NCI-H2029 (cell line): ENCODE results near the gene MRPL48.
"Not testable (repeated sequence)": the region's sequence is repeated elsewhere in the genome, so short reads cannot be mapped to it uniquely, and the experiment has no call there.

Source experiments
- DNase-seq: peaks from one replicate; lab custom pipeline; 2025; lab: John Stamatoyannopoulos, UW

MRPL48 gene

DNA sequence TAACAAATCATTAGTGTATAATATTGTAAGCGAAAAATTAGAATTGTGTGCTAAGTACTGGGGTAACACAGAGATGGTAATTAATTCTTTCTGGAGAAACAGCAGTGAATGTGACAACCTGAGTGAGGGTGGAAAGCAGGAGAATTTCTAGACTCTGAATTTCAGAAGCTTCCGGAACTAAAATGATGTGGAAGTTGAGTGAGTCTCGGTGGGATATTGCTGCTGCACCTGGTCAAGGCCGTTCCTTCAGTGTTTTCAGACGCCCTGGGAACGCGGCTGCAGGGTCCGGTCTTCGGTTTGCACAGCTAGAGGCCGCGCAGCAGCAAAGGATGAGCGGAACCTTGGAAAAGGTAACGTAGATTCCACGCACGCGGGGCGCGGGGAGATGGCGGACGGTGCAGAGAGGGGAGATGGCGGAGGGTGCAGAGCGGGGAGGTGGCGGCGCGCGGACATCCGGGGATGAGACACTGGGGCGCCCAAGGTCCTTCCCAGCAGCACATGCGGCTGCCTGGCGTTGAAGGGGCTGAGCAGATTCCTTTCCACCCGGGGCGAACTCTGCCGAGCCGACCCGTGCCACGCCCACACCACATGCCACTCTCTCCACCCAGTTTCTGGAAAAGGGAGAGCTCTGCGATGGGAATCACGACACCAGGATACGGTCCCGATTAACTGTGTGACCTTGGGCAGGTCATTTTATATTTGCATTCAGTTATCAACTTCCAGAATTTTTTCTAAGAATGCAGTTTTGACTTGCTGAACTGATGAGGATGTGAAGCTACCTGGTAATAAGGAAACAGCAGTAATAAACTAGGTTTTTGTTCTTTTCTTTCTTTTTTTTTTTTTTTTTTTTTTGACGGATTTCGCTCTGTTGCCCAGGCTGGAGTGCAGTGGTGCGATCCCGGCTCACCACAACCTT is at the start of gene MRPL48:
Gene MRPL48 (plus strand): TSS at position 232 of the 916 bp plus-strand sequence. CDS start 98 bp downstream, at position 330.
- peak; percentile 90 for DNase-seq

DNA sequence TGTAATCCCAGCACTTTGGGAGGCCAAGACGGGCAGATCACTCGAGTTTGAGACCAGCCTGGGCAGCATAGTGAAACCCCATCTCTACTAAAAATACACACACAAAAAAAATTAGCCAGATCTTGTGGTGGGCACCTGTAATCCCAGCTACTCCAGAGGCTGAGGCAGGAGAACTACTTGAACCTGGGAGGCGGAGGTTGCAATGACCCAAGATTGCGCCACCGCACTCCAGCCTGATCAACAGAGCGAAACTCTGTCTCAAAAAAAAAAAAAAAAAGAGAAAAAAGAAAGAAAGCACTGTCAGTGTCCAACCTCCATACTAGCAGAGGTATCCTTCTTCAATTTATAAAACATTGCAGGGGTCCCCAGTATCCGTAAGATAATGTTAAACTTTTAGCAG is 44.6 kb upstream of the MRPL48 start:
- DNase-seq, result no peak

DNA sequence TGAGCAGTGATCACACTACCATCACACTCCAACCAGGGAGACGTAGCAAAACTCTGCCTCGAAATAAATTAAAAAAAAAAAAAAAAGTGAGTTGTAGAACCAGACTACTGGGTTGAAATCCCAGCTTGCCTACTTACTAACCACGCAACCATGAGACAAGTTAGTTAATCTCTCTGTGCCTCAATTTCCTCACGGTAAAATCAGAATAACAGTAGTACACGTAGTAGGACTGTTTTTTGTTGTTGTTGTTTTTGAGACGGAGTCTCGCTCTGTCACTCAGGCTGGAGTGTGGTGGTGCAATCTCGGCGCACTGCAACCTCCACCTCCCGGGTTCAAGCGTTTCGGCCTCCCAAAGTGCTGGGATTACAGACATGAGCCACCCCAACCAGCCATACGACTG is 41.0 kb upstream of the MRPL48 start:
- no peak for DNase-seq

DNA sequence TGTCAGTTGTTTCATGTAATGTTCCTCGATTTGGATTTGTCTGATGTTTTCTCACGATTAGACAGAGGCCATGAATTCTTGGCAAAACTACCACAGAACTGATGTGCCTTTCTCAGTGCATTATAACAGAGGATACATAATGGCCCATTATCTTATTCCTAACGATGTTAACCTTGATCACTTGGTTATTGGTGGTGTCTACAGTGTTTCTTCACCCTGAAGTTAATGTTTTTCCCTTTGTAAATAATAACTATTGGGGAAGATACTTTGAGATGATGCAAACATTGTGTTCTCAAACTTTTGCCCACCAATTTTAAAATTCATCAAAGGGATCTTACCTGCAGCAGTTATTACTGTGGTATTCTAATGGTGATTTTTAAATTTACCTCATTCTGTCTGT is 39.9 kb upstream of the MRPL48 start:
- no peak for DNase-seq

DNA sequence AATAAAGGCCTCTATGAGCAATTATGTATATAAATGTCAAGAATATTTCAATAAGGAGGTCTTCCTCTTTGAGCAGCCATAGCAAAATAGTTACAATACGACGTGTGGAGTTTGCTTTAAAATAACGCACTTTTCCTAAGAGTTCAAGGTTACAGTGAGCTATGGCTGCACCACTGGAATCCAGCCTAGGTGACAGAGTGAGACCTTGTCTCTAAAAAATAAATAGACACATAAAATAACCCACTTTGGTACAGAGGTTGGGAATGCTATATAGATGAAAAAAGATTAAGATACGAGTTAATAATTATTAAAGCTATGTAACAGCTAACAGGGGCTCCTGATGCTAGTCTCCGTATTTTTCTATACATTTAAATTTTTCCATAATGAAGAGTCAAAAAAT is 39.4 kb upstream of the MRPL48 start:
- DNase-seq, result no peak

DNA sequence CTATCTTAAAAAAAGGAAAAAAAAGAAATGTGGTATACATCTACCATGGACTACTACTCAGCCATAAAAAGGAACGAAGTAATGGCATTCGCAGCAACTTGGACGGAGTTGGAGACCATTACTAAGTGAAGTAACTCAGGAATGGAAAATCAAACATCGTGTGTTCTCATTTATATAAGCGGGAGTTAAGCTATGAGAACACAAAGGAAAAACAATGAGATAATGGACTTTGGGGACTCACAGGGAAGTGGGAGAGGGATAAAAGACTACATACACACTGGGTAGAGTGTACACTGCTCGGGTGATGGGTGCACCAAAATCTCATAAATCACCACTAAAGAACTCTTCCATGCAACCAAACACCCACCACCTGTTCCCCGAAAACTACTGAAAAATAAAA is 38.6 kb upstream of the MRPL48 start:
- DNase-seq, result no peak

DNA sequence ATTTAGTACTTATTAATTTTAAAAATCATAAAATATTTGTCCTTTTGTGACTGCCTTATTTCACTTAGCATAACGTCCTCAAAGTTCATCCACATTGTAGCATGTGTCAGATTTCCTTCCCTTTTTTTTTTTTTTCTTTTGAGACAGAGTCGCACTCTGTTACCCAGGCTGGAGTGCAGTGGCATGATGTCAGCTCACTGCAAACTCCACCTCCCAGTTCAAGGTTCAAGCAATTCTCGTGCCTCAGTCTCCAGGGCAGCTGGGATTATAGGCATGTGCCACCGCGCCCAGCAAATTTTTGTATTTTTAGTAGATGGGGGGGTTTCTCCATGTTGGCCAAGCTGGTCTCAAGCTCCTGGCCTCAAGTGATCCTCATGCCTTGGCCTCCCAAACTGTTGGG is 37.4 kb upstream of the MRPL48 start:
- DNase-seq, result no peak

DNA sequence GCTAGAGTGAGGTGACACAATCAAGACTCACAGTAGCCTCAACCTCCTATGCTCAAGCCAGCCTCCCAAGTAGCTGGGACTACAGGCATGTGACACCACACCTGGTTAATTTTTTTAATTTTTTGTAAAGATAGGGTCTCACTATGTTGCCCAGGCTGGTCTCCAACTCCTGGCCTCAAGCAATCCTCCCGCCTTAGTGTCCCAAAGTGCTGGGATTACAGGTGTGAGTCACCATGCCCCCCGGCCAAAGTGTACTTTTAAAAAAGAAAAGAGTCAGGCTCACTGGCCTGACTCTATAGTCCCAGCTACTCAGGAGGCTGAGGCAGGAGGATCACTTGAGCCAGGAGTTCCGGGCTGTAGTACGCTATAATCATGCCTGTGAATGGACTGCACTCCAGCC is 36.8 kb upstream of the MRPL48 start:
- DNase-seq, result not testable (repeated sequence)

DNA sequence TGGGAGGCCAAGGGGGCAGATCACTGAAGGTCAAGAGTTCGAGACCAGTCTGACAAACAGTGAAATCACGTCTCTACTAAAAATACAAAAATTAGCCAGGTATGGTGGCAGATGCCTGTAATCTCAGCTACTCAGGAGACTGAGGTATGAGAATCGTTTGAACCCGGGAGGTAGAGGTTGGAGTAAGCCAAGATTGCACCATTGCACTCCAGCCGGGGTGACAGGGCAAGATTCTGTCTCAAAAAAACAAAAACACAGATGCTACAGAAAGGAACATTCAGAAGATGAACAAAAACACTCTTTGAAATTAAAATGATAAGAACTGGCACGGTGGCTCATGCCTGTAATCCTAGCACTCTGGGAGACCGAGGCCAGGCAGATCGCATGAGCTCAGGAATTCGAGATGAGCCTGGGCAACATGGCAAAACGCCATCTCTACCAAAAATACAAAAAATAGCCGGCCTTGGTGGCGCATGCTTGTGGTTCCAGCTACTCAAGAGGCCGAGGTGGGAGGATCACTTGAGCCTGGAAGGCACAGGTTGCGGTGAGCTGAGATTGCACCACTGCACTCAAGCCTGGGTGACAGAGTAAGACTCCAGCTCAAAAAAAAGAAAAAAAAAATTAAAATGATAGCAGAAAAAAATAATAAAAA is 35.3 kb upstream of the MRPL48 start:
- DNase-seq, result no peak

DNA sequence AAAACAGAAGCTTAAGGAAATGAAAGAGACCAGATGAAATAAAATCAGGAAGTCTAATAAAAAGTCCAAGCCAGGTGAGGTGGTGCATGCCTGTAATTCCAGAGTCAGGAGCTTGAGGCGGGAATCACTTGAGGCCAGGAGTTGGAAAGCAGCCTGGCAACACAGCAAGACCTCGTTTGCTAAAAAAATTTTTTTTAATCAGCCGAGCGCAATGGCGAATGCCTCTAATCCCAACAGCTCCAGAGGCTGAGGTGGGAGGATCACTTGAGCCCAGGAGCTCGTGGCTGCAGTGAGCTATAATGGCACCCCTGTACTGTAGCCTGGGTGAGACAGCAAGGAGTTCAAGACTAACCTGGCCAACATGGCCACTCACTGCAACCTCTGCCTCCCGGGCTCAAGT is 34.8 kb upstream of the MRPL48 start:
- no peak for DNase-seq

DNA sequence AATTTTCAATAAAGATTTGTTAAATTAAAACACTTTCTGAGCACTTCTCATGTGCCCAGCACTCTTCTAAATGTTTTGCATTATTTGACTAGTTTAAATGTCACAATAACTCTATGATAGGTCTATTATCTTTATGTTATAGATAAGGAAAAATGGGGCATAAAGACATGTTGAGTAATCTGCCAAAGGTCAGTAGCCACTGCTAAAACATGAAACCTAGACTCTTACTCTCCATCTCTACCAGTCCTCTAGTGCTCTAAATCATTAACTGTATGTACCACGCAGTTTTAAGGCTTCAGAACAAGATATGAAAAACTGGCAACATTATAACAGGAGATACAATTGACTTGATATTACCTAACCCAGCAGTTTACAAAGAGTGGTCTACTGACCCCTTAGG is 33.7 kb upstream of the MRPL48 start:
- DNase-seq, result no peak

DNA sequence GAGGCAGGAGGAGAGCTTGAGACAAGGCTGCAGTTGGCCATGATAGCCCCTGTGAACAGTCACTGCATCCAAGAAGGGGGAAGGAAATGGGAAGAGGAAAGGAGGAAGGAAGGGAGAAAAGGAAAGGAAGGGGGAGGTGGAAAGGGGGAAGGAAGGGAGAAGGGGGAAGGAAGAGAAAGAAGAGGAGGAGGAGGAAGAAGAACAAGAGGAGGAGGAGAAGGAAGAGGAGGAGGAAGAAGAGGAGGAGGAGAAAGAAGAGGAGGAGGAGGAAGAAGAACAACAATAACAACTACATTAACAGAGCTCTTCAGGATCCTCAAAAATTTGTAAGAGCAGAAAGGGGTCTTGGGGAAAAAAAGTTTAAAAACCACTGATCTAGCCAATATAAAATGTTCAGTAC is 32.0 kb upstream of the MRPL48 start:
- DNase-seq, result no peak

DNA sequence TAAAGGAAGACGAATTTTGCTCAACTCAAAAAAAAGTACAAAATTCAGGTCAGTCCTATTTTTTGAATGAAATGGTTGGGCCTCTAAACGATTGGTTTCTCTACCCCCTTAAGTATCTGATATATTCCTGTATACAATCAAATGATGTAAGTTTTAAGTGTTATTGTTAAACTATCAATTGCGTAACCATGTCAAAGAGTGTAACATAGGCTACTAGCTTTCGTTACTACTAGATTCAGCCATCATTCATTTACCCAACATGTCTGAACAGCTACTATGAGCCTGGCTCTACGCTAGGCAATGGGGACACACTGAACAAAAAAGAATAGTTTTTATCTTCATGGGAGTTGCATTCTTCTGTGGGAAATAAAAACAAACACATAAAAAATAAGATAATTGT is 30.1 kb upstream of the MRPL48 start:
- no peak for DNase-seq

DNA sequence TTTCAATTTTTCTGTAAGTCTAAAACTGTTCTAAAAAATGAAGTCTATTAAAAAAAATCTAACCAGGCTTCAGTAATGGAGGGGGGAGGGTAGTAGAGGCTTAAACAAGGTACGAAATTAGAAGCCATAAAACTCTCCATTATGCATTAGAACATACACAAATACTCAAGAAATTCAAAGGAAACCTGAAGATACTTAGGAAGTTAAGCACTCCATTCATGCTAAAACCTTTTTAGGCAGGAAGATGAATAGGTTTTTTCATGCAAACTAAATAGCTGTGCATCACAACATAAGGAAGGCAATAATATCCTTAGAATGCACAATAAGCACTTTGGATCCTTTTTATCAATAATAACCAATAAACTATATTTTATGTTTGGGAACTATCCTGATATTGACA is 29.2 kb upstream of the MRPL48 start:
- no peak for DNase-seq

DNA sequence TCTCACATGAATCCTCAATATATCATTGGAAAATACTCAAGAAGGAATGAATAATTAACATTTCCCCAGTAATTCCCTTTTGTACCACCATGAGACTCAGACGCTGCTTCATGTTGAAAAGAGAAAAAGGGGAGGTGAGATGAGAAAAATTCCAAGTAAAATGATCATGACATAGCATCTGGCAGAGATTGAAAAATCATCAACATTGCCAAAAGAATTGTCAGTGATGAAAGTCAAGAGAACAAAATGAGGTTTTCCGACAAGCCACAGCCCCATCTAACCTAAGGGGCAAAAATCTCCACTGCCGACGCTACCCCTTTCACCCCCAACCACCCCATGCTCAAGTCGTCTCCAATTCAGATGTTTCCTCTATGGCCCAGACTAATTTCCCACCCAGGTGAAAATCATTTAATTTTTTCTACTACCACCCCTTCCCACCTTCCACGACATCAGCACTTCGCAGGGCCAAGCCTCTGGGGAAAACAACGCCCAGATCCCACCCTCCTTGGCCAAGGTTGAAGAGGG is 28.0 kb upstream of the MRPL48 start:
- no peak for DNase-seq

DNA sequence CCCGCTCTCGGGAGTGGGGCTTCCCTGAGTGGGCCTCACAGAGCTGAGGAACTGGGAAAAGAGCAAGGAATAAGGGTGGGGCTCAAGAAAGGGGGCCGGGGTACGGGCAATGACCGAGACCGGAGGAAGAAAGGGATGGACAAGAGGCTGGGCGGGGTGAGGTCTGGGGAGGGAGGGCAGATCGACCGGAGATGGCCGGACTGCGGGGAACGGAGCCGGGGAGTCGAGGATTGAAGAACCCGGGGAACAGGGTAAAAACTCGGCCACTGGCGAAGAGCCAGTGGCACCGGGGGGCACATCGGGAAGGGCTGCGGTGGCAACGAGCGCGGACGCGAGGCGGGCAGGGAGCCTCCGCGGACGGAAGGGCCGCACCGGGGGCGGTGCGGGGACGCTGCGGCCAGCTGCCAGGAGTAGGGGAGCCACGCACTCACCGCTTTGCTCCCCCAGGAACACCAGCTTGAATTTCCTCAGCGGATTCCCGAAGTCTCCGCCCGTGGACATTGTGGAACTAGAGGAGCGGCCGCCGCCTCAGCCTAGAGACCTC is 27.5 kb upstream of the MRPL48 start:
- no peak for DNase-seq

DNA sequence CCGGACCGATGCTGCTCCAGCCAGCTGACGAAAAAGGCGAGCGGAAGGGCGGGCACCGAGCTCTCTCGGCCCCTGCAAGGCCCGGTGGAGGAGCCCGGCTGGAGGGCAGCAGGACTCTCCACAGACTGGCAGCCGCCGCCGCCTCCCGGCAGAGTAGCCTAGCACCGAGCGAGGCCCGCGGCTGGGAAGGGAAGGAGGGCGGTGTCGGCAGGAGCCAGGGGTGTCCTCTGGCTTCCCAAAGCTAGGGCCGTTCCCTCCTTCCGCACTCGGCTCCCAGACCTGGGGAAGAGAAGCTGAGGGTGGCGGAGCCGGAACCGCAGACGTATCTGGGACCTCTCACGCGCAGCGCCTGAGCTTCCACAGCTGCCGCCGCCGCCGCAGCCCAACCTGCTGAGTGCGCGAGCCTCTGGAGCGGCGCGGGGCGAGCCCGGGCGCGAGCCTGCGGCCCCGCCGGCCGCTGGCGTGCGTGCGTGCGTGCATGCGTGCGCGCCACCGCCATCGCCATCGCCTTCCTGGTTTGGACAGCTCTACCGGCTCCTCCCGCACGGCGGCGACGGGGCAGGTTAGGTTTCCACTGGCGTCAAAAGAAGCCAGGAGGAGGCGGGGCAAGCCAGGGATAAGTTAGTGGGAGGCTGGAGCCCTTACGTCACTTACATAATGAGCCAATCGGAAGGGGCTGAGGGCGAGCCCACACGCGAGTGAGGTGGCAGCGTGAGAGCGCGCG is 26.8 kb upstream of the MRPL48 start, which contains the start of gene RAB6A:
Gene RAB6A (minus strand): TSS at position 396 of the 724 bp plus-strand sequence. CDS start 439 bp downstream, outside the sequence.
- DNase-seq, result peak; percentile 99

DNA sequence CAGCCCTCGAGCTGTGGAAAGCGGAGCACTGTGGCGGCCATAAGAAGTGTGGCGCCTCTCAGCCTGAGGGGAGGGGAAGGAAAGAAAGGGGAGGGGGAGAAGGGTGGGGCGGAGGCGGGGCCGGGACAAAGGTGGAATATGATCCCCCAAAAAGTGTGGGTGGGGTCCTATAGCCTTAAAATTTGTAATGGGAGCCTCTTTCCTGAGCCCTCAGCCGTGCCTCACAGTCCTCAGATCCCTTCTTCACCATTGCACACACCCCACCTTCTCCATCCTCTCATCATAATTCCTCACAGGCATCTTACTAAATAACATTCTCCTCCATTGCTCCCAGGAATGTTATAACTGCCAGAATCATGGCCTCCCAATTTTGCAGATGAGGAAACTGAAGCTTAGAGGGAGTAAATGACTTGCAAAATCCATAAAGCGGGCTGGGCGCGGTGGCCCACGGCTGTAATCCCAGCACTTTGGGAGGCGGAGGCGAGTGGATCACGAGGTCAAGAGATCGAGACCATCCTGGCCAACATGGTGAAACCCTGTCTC is 26.2 kb upstream of the MRPL48 start:
- DNase-seq, result no peak

DNA sequence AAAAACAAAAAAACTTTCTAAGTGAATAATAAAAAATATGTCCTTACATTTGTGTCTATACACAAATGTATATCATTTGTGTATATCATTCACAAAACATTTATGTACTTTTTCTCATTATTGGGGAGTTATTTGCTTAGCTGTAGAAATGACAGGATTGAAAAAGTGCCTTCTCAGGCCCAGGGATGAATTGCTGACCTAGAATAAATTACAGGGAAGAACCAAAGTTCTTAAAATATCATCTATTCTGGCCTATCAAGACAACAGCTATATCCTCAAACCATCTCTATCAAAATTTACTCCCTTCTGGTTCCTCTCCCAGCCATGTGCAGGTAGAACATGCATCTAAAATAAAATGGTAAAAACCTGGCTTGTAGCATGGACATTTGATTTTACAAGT is 24.9 kb upstream of the MRPL48 start:
- DNase-seq, result no peak

DNA sequence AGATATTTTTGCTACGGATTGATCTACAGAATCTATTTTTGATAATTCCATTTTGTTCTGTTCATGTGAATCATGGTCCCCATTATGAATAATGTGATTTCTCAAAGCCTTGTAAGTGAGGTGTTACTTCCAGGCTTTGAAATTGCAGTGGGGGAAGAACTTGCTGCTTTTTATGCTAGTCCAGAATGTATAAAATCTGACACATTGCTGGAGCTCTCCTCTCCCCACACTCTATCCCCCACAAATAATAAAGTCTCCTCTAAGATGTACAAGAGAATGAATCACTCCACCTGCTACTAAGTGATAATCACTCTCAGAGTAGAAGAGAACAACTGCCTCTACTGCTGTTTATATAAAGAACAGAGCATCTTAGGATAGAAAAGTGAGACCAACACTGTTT is 20.9 kb upstream of the MRPL48 start:
- DNase-seq, result no peak

DNA sequence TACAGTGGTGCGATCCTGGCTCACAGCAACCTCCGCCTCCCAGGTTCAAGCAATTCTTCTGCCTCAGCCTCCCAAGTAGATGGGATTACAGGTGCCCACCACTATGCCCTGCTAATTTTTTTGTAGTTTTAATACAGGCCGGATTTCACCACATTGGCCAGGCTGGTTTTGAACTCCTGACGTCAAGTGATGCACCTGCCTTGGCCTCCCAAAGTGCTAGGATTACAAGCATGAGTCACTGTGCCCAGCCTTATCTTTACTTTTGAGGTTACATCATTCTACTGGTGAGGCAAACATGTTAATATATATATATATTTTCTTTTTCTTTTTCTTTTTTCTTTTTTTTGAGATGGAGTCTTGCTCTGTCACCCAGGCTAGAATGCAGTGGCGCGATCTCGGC is 16.9 kb upstream of the MRPL48 start:
- not testable (repeated sequence) for DNase-seq
